K562 (cell line): ENCODE measurements around the gene TRIP6. TPM values are rescaled to one million over a fixed set of nuclear protein-coding genes. Genes with fewer than 3 reads are reported as not detected.

Source experiments
- ATAC-seq: fragments of 200-7000 bp; cut with Tn5 transposase; 3 replicates; pipeline ENCODE4 v1.9.1; 2020; ENCODE audit warnings: moderate library complexity
- BruUV-seq: library from RNA; stranded (reverse); fragments of 400-500 nt; replicated peaks from 2 replicates; lab custom pipeline; 2021; lab: Mats Ljungman, UMichigan
- CTCF ChIA-PET: fragments of 300-600 bp; formaldehyde crosslinking; extraction: SDS; loops from one replicate; lab custom pipeline; 2021; ENCODE audit warnings: low intra/inter-chr PET ratio; lab: Yijun Ruan, JAX
- POLR2A ChIA-PET: fragments of 300-600, 350-650 bp; sonication (Branson Sonifier 250); formaldehyde crosslinking; extraction: SDS; loops from one replicate; lab custom pipeline; 2021; ENCODE audit warnings: antibody characterized with exemption, inconsistent platforms; lab: Yijun Ruan, JAX
- DNase-seq, 4 experiments: peaks; one replicate each; pipeline versions ENCODE4 v3.0.0 to v3.0.0-alpha.2; 2011 to 2018; ENCODE audit warnings: low spot score in 3 of 4, mixed read lengths in 3 of 4; ENCODE audit errors: extremely low read depth in 1 of 4
- FAIRE-seq: peaks from 2 replicates; lab custom pipeline; 2011; peaks lifted over from hg19 to GRCh38; lab: Jason Lieb, UNC
- H2AFZ ChIP-seq: 2 replicates; pipeline ENCODE4 v1.6.0; 2011; ENCODE audit warnings: low read depth, low read length, control low read depth, inconsistent platforms
- H3K27ac ChIP-seq: fragments of 200-600 bp; 3 replicates; pipeline ENCODE4 v1.8.0; 2011; ENCODE audit warnings: low read depth, mild to moderate bottlenecking, control low read depth, inconsistent platforms, low read length, moderate library complexity, mixed read lengths; ENCODE audit errors: extremely low read depth
- H3K27me3 ChIP-seq, 2 experiments: fragments of 300-600 bp in 1 of 2; 2 replicates in 1 of 2; 3 replicates in 1 of 2; pipeline versions ENCODE4 v1.6.0 to v1.8.0; 2011; ENCODE audit warnings: inconsistent platforms in 2 of 2, low read length in 2 of 2, mild to moderate bottlenecking in 1 of 2, mixed read lengths in 1 of 2, moderate library complexity in 1 of 2; ENCODE audit not compliant: control insufficient read depth in 2 of 2, insufficient read depth in 2 of 2
- H3K36me3 ChIP-seq: fragments of 300-600 bp; 3 replicates; pipeline ENCODE4 v1.8.0; 2011; ENCODE audit warnings: mild to moderate bottlenecking, low read length, inconsistent platforms; ENCODE audit not compliant: control insufficient read depth, insufficient read depth
- H3K4me1 ChIP-seq, 2 experiments: fragments of 200-600 bp in 1 of 2; replicated peaks in 1 of 2; 2 replicates in 1 of 2; 3 replicates in 1 of 2; pipeline versions ENCODE4 v1.5.1 to v1.8.0; 2011; ENCODE audit warnings: inconsistent platforms in 2 of 2, low read length in 2 of 2, mild to moderate bottlenecking in 1 of 2, mixed read lengths in 1 of 2, moderate library complexity in 1 of 2; ENCODE audit not compliant: control insufficient read depth in 2 of 2, insufficient read depth in 2 of 2
- H3K4me2 ChIP-seq: 2 replicates; pipeline ENCODE4 v1.6.1; 2011; ENCODE audit warnings: low read length, control low read depth, inconsistent platforms, mixed read lengths; ENCODE audit not compliant: insufficient read depth
- H3K4me3 ChIP-seq: fragments of 200-600 bp; sonication (generic), shearing (Covaris generic); 2 replicates; pipeline ENCODE4 v1.5.1; 2016; ENCODE audit warnings: control low read depth, inconsistent platforms
- H3K79me2 ChIP-seq: fragments of 200-600 bp; 3 replicates; pipeline ENCODE4 v1.8.0; 2011; ENCODE audit warnings: low read length, inconsistent platforms; ENCODE audit not compliant: control insufficient read depth, insufficient read depth
- H3K9ac ChIP-seq, 2 experiments: 2 replicates each; pipeline versions ENCODE4 v1.6.0 to v1.6.1; 2011; ENCODE audit warnings: low read depth in 2 of 2, low read length in 2 of 2, control low read depth in 1 of 2, inconsistent platforms in 1 of 2, mild to moderate bottlenecking in 1 of 2, mixed read lengths in 1 of 2; ENCODE audit not compliant: insufficient read depth in 1 of 2
- H3K9me1 ChIP-seq: one replicate; pipeline ENCODE4 v1.6.0; 2011; ENCODE audit warnings: inconsistent platforms, mild to moderate bottlenecking, low read length, moderate library complexity; ENCODE audit not compliant: control insufficient read depth, insufficient read depth
- H3K9me3 ChIP-seq: replicated peaks from 2 replicates; pipeline ENCODE4 v1.5.1; 2011; ENCODE audit warnings: low read depth, low read length, inconsistent platforms; ENCODE audit not compliant: control insufficient read depth, insufficient read depth
- H4K20me1 ChIP-seq: replicated peaks from 2 replicates; pipeline ENCODE4 v1.6.1; 2011; ENCODE audit warnings: low read length, inconsistent platforms, mixed read lengths; ENCODE audit not compliant: control insufficient read depth, insufficient read depth
- ARHGAP35 ChIP-seq: fragments of 450-650 bp; IDR thresholded peaks from 2 replicates; pipeline ENCODE4 v1.6.1; 2018; ENCODE audit not compliant: partially characterized antibody
- MAX ChIP-seq: sonication (generic); formaldehyde crosslinking; IDR thresholded peaks from 2 replicates; pipeline ENCODE4 v1.9.0; 2022; ENCODE audit warnings: mild to moderate bottlenecking, missing genetic modification reagents
- MTA2 ChIP-seq: fragments of 450-650 bp; IDR thresholded peaks from 2 replicates; pipeline ENCODE4 v1.6.1; 2016; ENCODE audit warnings: low read depth
- MTA3 ChIP-seq: fragments of 450-650 bp; formaldehyde crosslinking; IDR thresholded peaks from 2 replicates; pipeline ENCODE4 v1.6.1; 2017; ENCODE audit warnings: mild to moderate bottlenecking, borderline replicate concordance
- POLR2H ChIP-seq: IDR thresholded peaks from 2 replicates; pipeline ENCODE4 v1.6.1; 2016; ENCODE audit warnings: missing genetic modification characterization, low read depth, mild to moderate bottlenecking, control low read depth, missing compliant biosample characterization, moderate library complexity
- RB1 ChIP-seq: fragments of 450-650 bp; IDR thresholded peaks from 2 replicates; pipeline ENCODE4 v1.6.1; 2017; ENCODE audit warnings: low read depth, mild to moderate bottlenecking
- SAP30 ChIP-seq: fragments of 200-600 bp; sonication (generic); IDR thresholded peaks from 2 replicates; pipeline ENCODE4 v1.6.1; 2012; ENCODE audit warnings: borderline replicate concordance, low read depth, mild to moderate bottlenecking, moderate library complexity, low read length, control low read depth, inconsistent platforms; ENCODE audit not compliant: insufficient read depth, poor library complexity, severe bottlenecking
- SIN3A ChIP-seq, 2 experiments: fragments of 150-350 bp in 1 of 2; IDR thresholded peaks; 2 replicates each; pipeline ENCODE4 v1.6.1; 2011 to 2016; ENCODE audit warnings: borderline replicate concordance in 2 of 2, low read depth in 2 of 2, low read length in 2 of 2, mild to moderate bottlenecking in 2 of 2, moderate library complexity in 2 of 2; ENCODE audit not compliant: control insufficient read depth in 1 of 2
- SIN3B ChIP-seq: fragments of 450-650 bp; IDR thresholded peaks from 2 replicates; pipeline ENCODE4 v1.6.1; 2017; ENCODE audit warnings: low read depth, mild to moderate bottlenecking, moderate library complexity
- SOX6 ChIP-seq: fragments of 450-650 bp; IDR thresholded peaks from 2 replicates; pipeline ENCODE4 v1.6.1; 2014; ENCODE audit warnings: mild to moderate bottlenecking
- XRCC5 ChIP-seq: fragments of 200-400 bp; formaldehyde crosslinking; IDR thresholded peaks from 2 replicates; pipeline ENCODE4 v1.6.1; 2017; ENCODE audit warnings: low read depth, mild to moderate bottlenecking, low read length
- ZNF263 ChIP-seq: sonication (generic); formaldehyde crosslinking; IDR thresholded peaks from 2 replicates; pipeline ENCODE4 v1.8.0; 2022; ENCODE audit warnings: mild to moderate bottlenecking, missing genetic modification reagents, borderline replicate concordance
- ZNF280A ChIP-seq: fragments of 450-650 bp; IDR thresholded peaks from 2 replicates; pipeline ENCODE4 v1.6.1; 2018; ENCODE audit warnings: mild to moderate bottlenecking, low read depth; ENCODE audit not compliant: partially characterized antibody
- ZNF589 ChIP-seq: fragments of 200-800 bp; sonication (Bioruptor generic); IDR thresholded peaks from 2 replicates; pipeline ENCODE4 v1.6.1; 2016; ENCODE audit warnings: low read depth, missing genetic modification characterization, missing compliant biosample characterization
- ZNF740 ChIP-seq, 3 experiments: fragments of 200-800 bp in 1 of 3; sonication (Bioruptor generic) in 1 of 3; sonication (generic) in 1 of 3; formaldehyde crosslinking in 1 of 3; IDR thresholded peaks; 2 replicates each; pipeline versions ENCODE4 v1.6.1 to v1.8.0; 2016 to 2022; ENCODE audit warnings: mild to moderate bottlenecking in 2 of 3, missing compliant biosample characterization in 2 of 3, missing genetic modification characterization in 2 of 3, missing genetic modification reagents in 1 of 3
- ZNF766 ChIP-seq: fragments of 200-800 bp; sonication (Bioruptor generic); conservative IDR thresholded peaks from 2 replicates; pipeline ENCODE4 v1.6.1; 2016; ENCODE audit warnings: missing genetic modification characterization, missing compliant biosample characterization
- WGBS: fragments of 100-300 bp; shearing (Covaris generic); methylation state at CpG from one replicate; pipeline ENCODE4 v1.1.6; 2016; ENCODE audit warnings: low coverage, mixed read lengths; ENCODE audit not compliant: insufficient coverage; ENCODE audit errors: missing lambda C conversion rate; 5-methylcytosine and 5-hydroxymethylcytosine counted together
- in situ Hi-C: fragments of 300-500 bp; cut with MboI; formaldehyde crosslinking; loops from 4 replicates; pipeline ENCODE4 v1.15.0; 2018; ENCODE audit warnings: inconsistent platforms, mixed read lengths
- intact Hi-C: fragments of 100-400 bp; cut with micrococcal nuclease; formaldehyde crosslinking; loops from 2 replicates; pipeline ENCODE4 v1.14.2; 2022
- polyA plus RNA-seq, 8 experiments: library from polyadenylated mRNA; depleted of rRNA in 4 of 8; stranded (reverse) in 5 of 8; unstranded in 3 of 8; fragments of >200 nt; fragmentation: Nextera tagmentation in 2 of 8; fragmentation: Illumina TruSeq in 1 of 8; extraction: Ambion mirVana in 2 of 8; extraction: Trizol in 1 of 8; gene quantifications; 2 replicates each; pipeline versions ENCODE4 v1.2.1 to v1.2.3, GENCODE V29; 2011 to 2014; ENCODE audit warnings: inconsistent platforms in 1 of 8, missing spikeins in 1 of 8
- total RNA-seq, 7 experiments: library from RNA; depleted of rRNA in 6 of 7; stranded (reverse); fragments of >200 nt in 6 of 7; fragmentation: Illumina TruSeq in 2 of 7; extraction: Trizol in 2 of 7; gene quantifications; 2 replicates each; pipeline versions ENCODE4 v1.2.1 to v1.2.3, GENCODE V29; 2011 to 2021; ENCODE audit warnings: low replicate concordance in 1 of 7

Gene TRIP6
- total and polyA plus RNA-seq, 9 of the 15 experiments (the other 6 are each of a cell fraction or from before 2014, with no cell fraction given): 5.9 to 141 (median 54.0) TPM

- intact Hi-C loops: loop anchor here (1.0 kb wide), 1 partner anchor 25 kb away; the partner anchor contains the start of gene SLC12A9
- ATAC-seq: peak; percentile 72
- TF ChIP-seq MTA2 (peak; percentile 30; the same call in 1 of the 2 replicates), ARHGAP35 (no peak), RB1 (peak; percentile 85), MAX (CRISPR knock-in tag) (peak; percentile 53), ZNF740 (CRISPR knock-in tag; IDR thresholded peaks at IDR 0.05) (0 out of 2 replicates have a peak, but pooled peaks have one; percentile 52), ZNF740 (tag; IDR thresholded peaks at IDR 0.05) (no peak), MTA3 (peak; percentile 94), ZNF280A (no peak), ZNF766 (CRISPR knock-in tag) (no peak), POLR2H (tag) (no peak), XRCC5 (peak; percentile 50; the same call in 1 of the 2 replicates), ZNF589 (CRISPR knock-in tag) (no peak), SOX6 (peak; percentile 19; the same call in 1 of the 2 replicates), SIN3A (IDR thresholded peaks at IDR 0.05; ENCODE audit: borderline replicate concordance in 2 of 2, control insufficient read depth in 1 of 2, low read depth in 2 of 2, low read length in 2 of 2) (peak; percentile 15 to 63; a peak in 2 of 4 replicates), ZNF263 (peak; percentile 59; the same call in 1 of the 2 replicates), SAP30 (peak; percentile 32), SIN3B (peak; percentile 65; the same call in 1 of the 2 replicates)
These were observed 39.6 kb upstream of the TRIP6 start, which contains the start of gene EPHB4 for GRCh38 chr7:100827330-100828226. Gene EPHB4 (minus strand): TSS chr7:100827523. CDS start chr7:100827030, 493 bp downstream.

More at GRCh38 chr7:100827330-100828226, 39.6 kb upstream of the TRIP6 start, which contains the start of gene EPHB4:
- Histone ChIP-seq H3K9me1 (peaks cover 4% of the 10 kb centered on the region), H3K36me3 (peaks cover 22% of the 10 kb centered on the region; the same call in 2 of the 3 replicates), H3K9me3 (no peaks in the 10 kb centered on the region), H3K27me3 (no peaks in the 10 kb centered on the region), H3K4me1 (peaks cover 17 to 61% of the 10 kb centered on the region in 2 experiments; a peak in 4 of 5 replicates), H3K4me3 (peak within 1 kb of the TSS; percentile 71), H4K20me1 (peaks cover 9% of the 10 kb centered on the region; the same call in 1 of the 2 replicates), H3K4me2 (peak within 1 kb of the TSS; percentile 98), H3K9ac (peak within 1 kb of the TSS; percentile 61 to 88), H3K79me2 (peaks cover 55% of the 10 kb centered on the region), H2AFZ (peak within 1 kb of the TSS; percentile 87), H3K27ac (peak within 1 kb of the TSS; percentile 60)
- BruUV-seq: TSS peak; percentile 81
- in situ Hi-C loops: no loop called here
- FAIRE-seq (peak; percentile 67), DNase-seq (peak; percentile 89 to 97 (median 91))
- POLR2A ChIA-PET: interaction anchor here (0.6 to 1.4 kb wide), 12 partner anchors 9 to 355 kb away, joined by 3 to 5 read pairs (median 3); partner anchors contain the start of genes SLC12A9 and SRRT
- WGBS: 1% methylated on average over 35 of the region's 80 CpGs
- CTCF ChIA-PET: interaction anchor here (0.6 to 1.0 kb wide), 3 partner anchors 28 to 231 kb away, joined by 3 to 10 read pairs (median 3); no protein-coding TSS in a partner anchor
